Loucy (cell line): ENCODE measurements around the gene ARMH2.
"Not testable (repeated sequence)": the region's sequence is repeated elsewhere in the genome, so short reads cannot be mapped to it uniquely, and the experiment has no call there.

Experiments used
- H2AFZ ChIP-seq: fragments of 200-600 bp; sonication (generic); 2 replicates; pipeline ENCODE4 v1.6.0; 2016; ENCODE audit warnings: antibody characterized with exemption, mild to moderate bottlenecking, low read length, moderate library complexity
- H3F3A ChIP-seq: fragments of 200-600 bp; 2 replicates; pipeline ENCODE4 v1.6.0; 2016; ENCODE audit warnings: antibody characterized with exemption, low read depth, mild to moderate bottlenecking
- H3K27me3 ChIP-seq: fragments of 200-600 bp; sonication (generic); 2 replicates; pipeline ENCODE4 v1.6.1; 2014; ENCODE audit warnings: low read length, mild to moderate bottlenecking; ENCODE audit not compliant: insufficient read depth, poor library complexity, severe bottlenecking
- H3K36me3 ChIP-seq: fragments of 200-600 bp; sonication (generic); 2 replicates; pipeline ENCODE4 v1.6.1; 2016; ENCODE audit warnings: low read length; ENCODE audit not compliant: insufficient read depth
- H3K4me1 ChIP-seq: fragments of 200-600 bp; sonication (generic); 2 replicates; pipeline ENCODE4 v1.5.1; 2014; ENCODE audit warnings: low read length, mild to moderate bottlenecking; ENCODE audit not compliant: insufficient read depth, poor library complexity, severe bottlenecking
- H3K4me2 ChIP-seq: fragments of 200-600 bp; sonication (generic); 2 replicates; pipeline ENCODE4 v1.6.0; 2014; ENCODE audit warnings: antibody characterized with exemption, low read length, low read depth, mild to moderate bottlenecking; ENCODE audit not compliant: poor library complexity, severe bottlenecking
- H3K4me3 ChIP-seq: fragments of 200-600 bp; sonication (generic); 2 replicates; pipeline ENCODE4 v1.5.1; 2014; ENCODE audit warnings: low read length, mild to moderate bottlenecking, mixed read lengths; ENCODE audit not compliant: poor library complexity, severe bottlenecking
- H3K79me2 ChIP-seq: fragments of 200-600 bp; sonication (generic); 2 replicates; pipeline ENCODE4 v1.6.1; 2014; ENCODE audit warnings: low read length; ENCODE audit not compliant: insufficient read depth
- H3K9ac ChIP-seq: fragments of 200-600 bp; sonication (generic); 2 replicates; pipeline ENCODE4 v1.6.0; 2014; ENCODE audit warnings: mild to moderate bottlenecking, low read depth, low read length, moderate library complexity; ENCODE audit not compliant: poor library complexity, severe bottlenecking
- H3K9me2 ChIP-seq: fragments of 200-600 bp; sonication (generic); replicated peaks from 2 replicates; pipeline ENCODE4 v1.6.1; 2016; ENCODE audit warnings: low read depth, low read length, mixed read lengths
- H3K9me3 ChIP-seq: fragments of 200-600 bp; sonication (generic); 2 replicates; pipeline ENCODE4 v1.6.1; 2014; ENCODE audit warnings: mild to moderate bottlenecking, antibody characterized with exemption, low read length, low read depth; ENCODE audit not compliant: insufficient read depth
- H4K20me1 ChIP-seq: fragments of 200-600 bp; sonication (generic); 2 replicates; pipeline ENCODE4 v1.6.0; 2014; ENCODE audit warnings: antibody characterized with exemption, low read length, mild to moderate bottlenecking; ENCODE audit not compliant: insufficient read depth, poor library complexity, severe bottlenecking
- EZH2phosphoT487 ChIP-seq: fragments of 200-600 bp; IDR thresholded peaks from 2 replicates; pipeline ENCODE4 v1.6.1; 2018; ENCODE audit warnings: antibody characterized with exemption, mild to moderate bottlenecking, moderate library complexity, borderline replicate concordance
- TF ChIP-seq, protein P1 (sequence below): fragments of 200-600 bp; sonication (generic); conservative IDR thresholded peaks from 2 replicates; pipeline ENCODE4 v1.5.1; 2014; ENCODE audit warnings: mild to moderate bottlenecking, antibody characterized with exemption, low read length

Gene ARMH2

DNA sequence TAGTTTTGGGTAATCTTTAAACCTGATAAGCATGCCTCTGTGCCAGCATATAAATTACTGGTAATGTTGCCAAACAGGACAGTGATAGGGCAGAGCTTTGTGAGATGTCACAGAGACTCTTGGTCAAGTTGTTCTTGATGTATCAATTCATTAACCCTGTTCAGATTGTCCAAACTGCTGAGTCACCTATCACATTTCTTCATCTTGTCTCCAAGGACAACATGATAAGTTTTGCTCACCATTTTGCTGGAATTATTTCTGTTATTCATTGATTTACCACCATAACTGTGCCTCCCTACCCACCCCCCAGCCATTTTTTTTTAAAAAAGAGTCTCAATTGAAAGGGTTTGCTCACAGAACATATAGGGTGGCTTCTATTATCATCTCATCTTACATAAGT is 43.4 kb downstream of the ARMH2 start:
- Histone ChIP-seq H2AFZ (no peak overlapping the region), H3K36me3 (no peaks in the 10 kb centered on the region), H4K20me1 (no peaks in the 10 kb centered on the region), H3K9me3 (no peaks in the 10 kb centered on the region), H3K79me2 (no peaks in the 10 kb centered on the region), H3K9ac (no peak overlapping the region), H3K27me3 (no peaks in the 10 kb centered on the region), H3K9me2 (no peaks in the 10 kb centered on the region), H3F3A (no peaks in the 10 kb centered on the region), H3K4me1 (no peaks in the 10 kb centered on the region), H3K4me3 (no peak overlapping the region), H3K4me2 (no peak overlapping the region)
- TF ChIP-seq EZH2phosphoT487 = no peak
- TF ChIP-seq, protein P1, sequence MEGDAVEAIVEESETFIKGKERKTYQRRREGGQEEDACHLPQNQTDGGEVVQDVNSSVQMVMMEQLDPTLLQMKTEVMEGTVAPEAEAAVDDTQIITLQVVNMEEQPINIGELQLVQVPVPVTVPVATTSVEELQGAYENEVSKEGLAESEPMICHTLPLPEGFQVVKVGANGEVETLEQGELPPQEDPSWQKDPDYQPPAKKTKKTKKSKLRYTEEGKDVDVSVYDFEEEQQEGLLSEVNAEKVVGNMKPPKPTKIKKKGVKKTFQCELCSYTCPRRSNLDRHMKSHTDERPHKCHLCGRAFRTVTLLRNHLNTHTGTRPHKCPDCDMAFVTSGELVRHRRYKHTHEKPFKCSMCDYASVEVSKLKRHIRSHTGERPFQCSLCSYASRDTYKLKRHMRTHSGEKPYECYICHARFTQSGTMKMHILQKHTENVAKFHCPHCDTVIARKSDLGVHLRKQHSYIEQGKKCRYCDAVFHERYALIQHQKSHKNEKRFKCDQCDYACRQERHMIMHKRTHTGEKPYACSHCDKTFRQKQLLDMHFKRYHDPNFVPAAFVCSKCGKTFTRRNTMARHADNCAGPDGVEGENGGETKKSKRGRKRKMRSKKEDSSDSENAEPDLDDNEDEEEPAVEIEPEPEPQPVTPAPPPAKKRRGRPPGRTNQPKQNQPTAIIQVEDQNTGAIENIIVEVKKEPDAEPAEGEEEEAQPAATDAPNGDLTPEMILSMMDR = no peak

DNA sequence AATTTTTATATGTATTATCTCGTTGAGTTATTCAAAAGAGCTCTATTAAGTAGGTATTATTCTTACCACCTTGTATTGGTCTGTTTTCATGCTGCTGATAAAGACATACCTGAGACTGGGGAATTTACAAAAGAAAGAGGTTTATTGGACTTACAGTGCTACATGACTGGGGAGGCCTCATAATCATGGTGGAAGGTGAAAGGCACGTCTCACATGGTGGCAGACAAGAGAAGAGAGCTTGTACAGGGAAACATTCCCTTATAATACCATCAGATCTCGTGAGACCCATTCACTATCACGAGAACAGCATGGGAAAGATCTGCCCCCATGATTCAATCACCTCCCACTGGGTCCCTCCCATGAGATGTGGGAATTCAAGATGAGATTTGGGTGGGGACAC is 44.3 kb downstream of the ARMH2 start:
- H3K4me3 ChIP-seq, H3K9ac ChIP-seq, H3K4me1 ChIP-seq, H3K79me2 ChIP-seq, H3K9me2 ChIP-seq, H3K27me3 ChIP-seq, H2AFZ ChIP-seq, H3K4me2 ChIP-seq, H3K36me3 ChIP-seq, H3F3A ChIP-seq, H4K20me1 ChIP-seq, H3K9me3 ChIP-seq: not testable (repeated sequence)

DNA sequence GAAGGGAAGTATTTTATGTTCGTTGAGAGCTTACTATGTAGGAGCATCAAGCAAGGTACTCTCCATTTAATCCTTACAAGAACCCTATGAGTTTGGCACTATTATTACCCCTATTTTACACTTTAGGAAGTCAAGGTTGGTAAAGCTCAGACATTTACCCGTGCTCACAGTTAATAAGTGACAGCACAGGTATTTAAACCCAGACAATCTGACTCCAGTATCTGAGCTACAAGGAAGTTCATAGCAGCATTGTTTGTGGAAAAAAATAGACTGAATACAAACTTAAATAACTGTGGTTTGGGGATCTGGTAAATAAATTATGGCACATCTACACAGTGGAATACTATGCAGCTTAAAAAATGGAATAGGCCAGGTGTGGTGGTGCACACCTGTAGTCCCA is 45.2 kb downstream of the ARMH2 start:
- no peaks in the 10 kb centered on the region for H3K9me3 ChIP-seq
- H3K27me3 ChIP-seq = no peaks in the 10 kb centered on the region
- no peak overlapping the region for H3K4me3 ChIP-seq
- no peaks in the 10 kb centered on the region for H3F3A ChIP-seq
- TF ChIP-seq EZH2phosphoT487 = no peak
- TF ChIP-seq, protein P1 = no peak
- H4K20me1 ChIP-seq = no peaks in the 10 kb centered on the region
- no peaks in the 10 kb centered on the region for H3K36me3 ChIP-seq
- H2AFZ ChIP-seq = no peak overlapping the region
- H3K79me2 ChIP-seq = no peaks in the 10 kb centered on the region
- no peak overlapping the region for H3K9ac ChIP-seq
- no peaks in the 10 kb centered on the region for H3K9me2 ChIP-seq
- no peak overlapping the region for H3K4me2 ChIP-seq
- no peaks in the 10 kb centered on the region for H3K4me1 ChIP-seq

DNA sequence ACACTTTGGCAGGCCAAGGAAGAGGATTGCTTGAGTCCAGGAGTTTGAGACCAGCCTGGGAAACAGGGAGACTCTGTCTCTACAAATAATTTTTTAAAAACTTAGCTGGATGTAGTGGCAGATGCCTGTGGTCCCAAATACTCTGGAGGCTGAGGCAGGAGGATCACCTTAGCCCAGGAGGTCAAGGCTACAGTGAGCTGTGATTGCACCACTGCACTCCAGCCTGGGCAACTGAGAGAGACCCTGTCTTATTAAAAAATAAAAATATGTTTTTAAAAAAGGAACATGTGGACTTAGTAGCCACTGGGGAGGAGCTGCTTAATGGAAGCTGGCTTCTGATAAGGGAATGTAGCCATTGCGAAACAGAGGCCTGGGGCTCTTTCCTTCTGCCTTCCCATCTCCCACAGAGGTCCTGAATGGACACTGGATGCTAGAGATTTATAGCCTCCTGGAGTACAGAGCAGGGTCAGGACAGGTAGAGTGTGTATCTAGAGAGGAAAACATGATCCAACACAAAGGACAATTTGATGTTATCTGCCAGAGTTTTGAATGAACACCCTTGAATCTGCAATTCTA is 45.7 kb downstream of the ARMH2 start:
- no peak overlapping the region for H2AFZ ChIP-seq

More for the DNA sequence above, 45.7 kb downstream of the ARMH2 start:
- no peak overlapping the region for H3K9ac ChIP-seq
- no peaks in the 10 kb centered on the region for H3K4me1 ChIP-seq
- H3K79me2 ChIP-seq = no peaks in the 10 kb centered on the region
- H3K27me3 ChIP-seq = no peaks in the 10 kb centered on the region
- H3K9me2 ChIP-seq = no peaks in the 10 kb centered on the region
- H3F3A ChIP-seq = no peaks in the 10 kb centered on the region
- H4K20me1 ChIP-seq = no peaks in the 10 kb centered on the region
- H3K9me3 ChIP-seq = no peaks in the 10 kb centered on the region
- no peak overlapping the region for H3K4me2 ChIP-seq
- no peaks in the 10 kb centered on the region for H3K36me3 ChIP-seq
- TF ChIP-seq, protein P1 = no peak
- TF ChIP-seq EZH2phosphoT487 = no peak
- H3K4me3 ChIP-seq = no peak overlapping the region
